CD4-positive, alpha-beta T cell treated with Interleukin-15 for 4 hours (primary cell): ENCODE results near the gene ZDHHC4.
A peak's percentile ranks its signal among the peaks of the same experiment; 100 is the strongest.

ENCODE experiments used
- DNase-seq: peaks from one replicate; pipeline ENCODE4 v3.0.0-alpha.2; 2020; ENCODE audit warnings: low spot score

Gene ZDHHC4

DNA sequence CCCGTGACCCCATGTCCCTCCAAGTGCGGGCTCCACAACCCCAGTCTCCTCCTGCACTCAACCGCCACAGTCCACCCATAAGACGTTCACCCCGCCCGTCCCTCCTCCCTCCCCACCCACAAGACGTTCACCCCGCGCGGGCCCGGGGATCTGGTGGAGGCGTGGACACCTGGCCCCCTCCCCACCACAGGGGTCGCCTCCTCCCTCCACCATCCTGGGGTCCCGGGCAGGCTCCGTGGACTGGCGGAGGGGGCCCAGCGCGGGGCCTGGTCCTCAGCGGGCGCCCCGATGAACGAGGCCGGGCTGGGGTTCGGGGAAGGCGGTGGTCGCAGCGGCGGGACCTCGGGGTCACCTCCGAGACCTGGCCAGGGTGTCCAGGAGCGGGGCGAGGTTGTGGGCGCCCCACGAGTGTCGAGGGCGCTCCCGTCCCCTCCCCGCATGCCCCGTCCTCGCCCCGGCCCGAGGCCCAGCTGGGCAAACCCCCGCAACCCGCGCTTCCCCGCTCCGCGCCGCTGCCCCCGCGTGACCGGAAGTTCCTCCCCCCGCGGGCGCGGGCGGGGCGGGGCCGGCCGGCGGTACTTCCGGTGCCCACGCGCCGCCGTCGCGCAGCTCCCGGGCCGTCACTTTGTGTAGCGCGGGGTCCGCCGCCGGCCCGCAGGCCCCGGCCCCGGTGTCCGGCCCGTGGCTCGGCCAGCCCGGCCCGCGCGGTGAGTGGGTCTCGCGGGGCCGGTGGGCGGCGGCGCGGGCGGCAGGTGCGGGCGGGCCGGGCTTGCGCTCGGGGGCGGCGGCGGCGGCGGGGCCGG lies 59.7 kb downstream of the ZDHHC4 start, which contains the start of gene ZNF316:
Gene ZNF316, plus strand, starts transcription at position 578 of the 803 bp plus-strand sequence. CDS start 5,092 bp downstream, outside the sequence.
- DNase-seq: peak; percentile 53

DNA sequence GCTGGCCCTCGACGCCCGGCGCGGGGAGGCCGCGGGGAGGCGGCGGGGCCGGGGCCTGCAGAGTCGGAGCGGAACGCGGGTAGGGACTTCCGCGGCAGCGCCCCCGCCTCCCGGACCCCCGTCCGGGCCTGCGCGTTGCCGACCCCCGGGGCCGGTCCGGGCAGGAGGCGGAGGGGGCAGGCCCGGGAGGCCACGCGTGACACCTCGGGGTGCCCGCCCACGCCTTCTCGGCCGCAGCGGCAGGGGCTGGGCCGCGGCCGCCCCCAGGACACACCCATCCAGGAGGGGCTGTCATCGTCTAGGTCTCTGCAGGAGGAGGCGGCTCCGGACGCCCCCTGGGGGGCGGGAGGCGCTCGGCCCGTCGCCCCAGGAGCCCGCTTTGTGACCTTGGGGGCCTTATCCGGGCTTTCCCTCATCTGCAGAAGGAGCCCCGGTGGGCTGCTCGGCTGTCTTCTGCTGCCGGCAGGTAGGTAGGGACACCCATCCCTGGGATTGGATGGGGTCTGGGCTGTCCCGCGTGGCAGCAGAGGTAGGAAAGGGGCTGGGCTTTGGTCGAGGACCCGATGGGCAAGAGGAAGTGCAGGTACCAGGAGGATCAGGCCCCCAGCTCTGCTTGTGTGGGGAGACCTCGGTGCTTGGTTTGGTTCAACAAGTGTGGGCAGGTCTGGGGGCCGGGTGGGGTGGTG lies 60.4 kb downstream of the ZDHHC4 start:
- DNase-seq: peak; percentile 60
